HepG2 (cell line): ENCODE measurements around the gene KCND1. TPM values are rescaled to one million over a fixed set of nuclear protein-coding genes. Genes with fewer than 3 reads are reported as not detected.

Source experiments
- AFF4 ChIP-seq: sonication (generic); formaldehyde crosslinking; IDR thresholded peaks from 2 replicates; pipeline ENCODE4 v1.4.0; 2020; ENCODE audit warnings: missing genetic modification reagents
- GTF3A ChIP-seq: sonication (generic); formaldehyde crosslinking; conservative IDR thresholded peaks from 2 replicates; pipeline ENCODE4 v1.4.0; 2020; ENCODE audit warnings: mild to moderate bottlenecking, missing genetic modification reagents
- HNRNPLL ChIP-seq: fragments of 200-400 bp; formaldehyde crosslinking; IDR thresholded peaks from 2 replicates; pipeline ENCODE4 v1.6.1; 2017; ENCODE audit warnings: mild to moderate bottlenecking, low read depth, low read length; ENCODE audit not compliant: poor library complexity, severe bottlenecking
- HOXA7 ChIP-seq: sonication (generic); formaldehyde crosslinking; IDR thresholded peaks from 2 replicates; pipeline ENCODE4 v1.8.1; 2022; ENCODE audit warnings: mild to moderate bottlenecking, missing genetic modification reagents, moderate library complexity
- JUNB ChIP-seq: sonication (generic); formaldehyde crosslinking; IDR thresholded peaks from 2 replicates; pipeline ENCODE4 v1.8.0; 2022; ENCODE audit warnings: missing genetic modification reagents, mild to moderate bottlenecking, borderline replicate concordance
- RARA ChIP-seq: IDR thresholded peaks from 2 replicates; pipeline ENCODE4 v1.6.1; 2016; ENCODE audit warnings: missing genetic modification reagents, missing compliant biosample characterization
- REPIN1 ChIP-seq: sonication (generic); formaldehyde crosslinking; IDR thresholded peaks from 2 replicates; pipeline ENCODE4 v1.8.0; 2022; ENCODE audit warnings: missing genetic modification reagents, low read depth, mild to moderate bottlenecking, borderline replicate concordance
- THAP11 ChIP-seq: IDR thresholded peaks from 2 replicates; pipeline ENCODE4 v1.6.1; 2016; ENCODE audit warnings: missing biosample characterization, missing genetic modification reagents
- THAP7 ChIP-seq: sonication (generic); formaldehyde crosslinking; IDR thresholded peaks from 2 replicates; pipeline ENCODE4 v1.8.1; 2023; ENCODE audit warnings: mild to moderate bottlenecking, missing genetic modification reagents
- ZNF232 ChIP-seq: sonication (generic); formaldehyde crosslinking; IDR thresholded peaks from 2 replicates; pipeline ENCODE4 v1.4.0; 2020; ENCODE audit warnings: missing genetic modification reagents, borderline replicate concordance
- ZNF354B ChIP-seq: sonication (generic); formaldehyde crosslinking; IDR thresholded peaks from 2 replicates; pipeline ENCODE4 v1.8.0; 2022; ENCODE audit warnings: mild to moderate bottlenecking, missing genetic modification reagents
- ZNF589 ChIP-seq: sonication (generic); formaldehyde crosslinking; conservative IDR thresholded peaks from 2 replicates; pipeline ENCODE4 v1.8.0; 2022; ENCODE audit warnings: mild to moderate bottlenecking, moderate library complexity, missing genetic modification reagents
- ZNF629 ChIP-seq: sonication (generic); formaldehyde crosslinking; conservative IDR thresholded peaks from 2 replicates; pipeline ENCODE4 v1.5.0; 2020; ENCODE audit warnings: missing genetic modification reagents
- ZNF652 ChIP-seq: IDR thresholded peaks from 2 replicates; pipeline ENCODE4 v1.6.1; 2016; ENCODE audit warnings: low read depth, borderline replicate concordance
- ZNF720 ChIP-seq: sonication (generic); formaldehyde crosslinking; IDR thresholded peaks from 2 replicates; pipeline ENCODE4 v1.4.0; 2020; ENCODE audit warnings: missing genetic modification reagents
- polyA plus RNA-seq, 8 experiments: library from polyadenylated mRNA; depleted of rRNA in 3 of 8; stranded (reverse) in 7 of 8; unstranded in 1 of 8; fragments of >200 nt; fragmentation: Illumina TruSeq in 4 of 8; extraction: Trizol in 4 of 8; gene quantifications; 2 replicates each; pipeline versions ENCODE4 v1.2.1 to v1.2.3, GENCODE V29; 2011 to 2016; ENCODE audit warnings: low read depth in 4 of 8, missing spikeins in 1 of 8, mixed read lengths in 1 of 8; ENCODE audit not compliant: insufficient read depth in 1 of 8
- total RNA-seq, 5 experiments: library from RNA; depleted of rRNA; stranded (reverse); fragments of >200 nt; fragmentation: Illumina TruSeq; extraction: Trizol; gene quantifications; 2 replicates each; pipeline ENCODE4 v1.2.3, GENCODE V29; 2016; ENCODE audit warnings: low read depth in 1 of 5
- TF ChIP-seq, protein P1 (sequence below): sonication (generic); formaldehyde crosslinking; IDR thresholded peaks from 2 replicates; pipeline ENCODE4; 2020; ENCODE audit warnings: missing genetic modification reagents, mild to moderate bottlenecking, borderline replicate concordance
- TF ChIP-seq, protein P2 (sequence below): sonication (generic); formaldehyde crosslinking; IDR thresholded peaks from 2 replicates; pipeline ENCODE4 v1.4.0; 2020; ENCODE audit warnings: missing genetic modification reagents
- TF ChIP-seq, protein P3 (sequence below): sonication (generic); formaldehyde crosslinking; IDR thresholded peaks from 2 replicates; pipeline ENCODE4 v1.4.0; 2020; ENCODE audit warnings: missing genetic modification reagents

KCND1 gene
- total and polyA plus RNA-seq, 2 of the 13 experiments (the other 11 are each of a cell fraction or from before 2014, with no cell fraction given) = 0.07 to 0.30 TPM

DNA sequence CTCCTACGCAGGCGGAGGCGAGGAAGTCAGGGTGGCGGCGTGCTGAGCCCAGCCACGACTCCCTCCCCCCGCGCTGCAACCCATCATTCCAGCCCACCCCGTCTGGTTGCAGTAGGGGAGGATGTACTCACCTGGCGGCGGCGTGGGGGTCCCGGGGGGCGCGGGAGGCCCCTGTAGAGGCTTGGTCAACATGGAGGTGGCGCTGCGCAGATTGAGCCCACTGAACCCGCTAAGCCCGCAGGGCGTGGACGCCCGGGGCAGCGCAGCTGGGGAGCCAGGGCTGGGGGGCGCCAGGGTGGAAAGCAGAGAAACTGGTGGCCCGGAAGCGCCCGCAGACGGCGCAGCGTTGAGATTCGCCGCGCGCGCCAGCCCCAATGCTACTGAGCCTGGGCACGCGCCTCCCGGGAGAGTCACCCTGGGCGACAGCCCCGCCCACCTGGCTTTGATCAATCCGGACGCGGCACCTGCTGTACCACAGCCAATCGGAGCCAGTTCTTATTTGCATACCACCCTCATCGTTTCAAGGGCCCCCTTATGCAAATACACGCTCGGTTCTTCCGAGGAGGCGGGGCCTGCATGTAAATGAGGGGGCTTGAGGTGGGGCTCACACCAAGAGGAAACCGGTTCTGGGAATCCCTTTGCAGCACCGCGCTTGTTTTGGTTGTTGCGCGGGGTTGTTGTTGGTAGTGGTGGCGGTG, 52.9 kb downstream of the KCND1 start, which contains the start of gene PIM2 (continued):
- TF ChIP-seq, protein P1, sequence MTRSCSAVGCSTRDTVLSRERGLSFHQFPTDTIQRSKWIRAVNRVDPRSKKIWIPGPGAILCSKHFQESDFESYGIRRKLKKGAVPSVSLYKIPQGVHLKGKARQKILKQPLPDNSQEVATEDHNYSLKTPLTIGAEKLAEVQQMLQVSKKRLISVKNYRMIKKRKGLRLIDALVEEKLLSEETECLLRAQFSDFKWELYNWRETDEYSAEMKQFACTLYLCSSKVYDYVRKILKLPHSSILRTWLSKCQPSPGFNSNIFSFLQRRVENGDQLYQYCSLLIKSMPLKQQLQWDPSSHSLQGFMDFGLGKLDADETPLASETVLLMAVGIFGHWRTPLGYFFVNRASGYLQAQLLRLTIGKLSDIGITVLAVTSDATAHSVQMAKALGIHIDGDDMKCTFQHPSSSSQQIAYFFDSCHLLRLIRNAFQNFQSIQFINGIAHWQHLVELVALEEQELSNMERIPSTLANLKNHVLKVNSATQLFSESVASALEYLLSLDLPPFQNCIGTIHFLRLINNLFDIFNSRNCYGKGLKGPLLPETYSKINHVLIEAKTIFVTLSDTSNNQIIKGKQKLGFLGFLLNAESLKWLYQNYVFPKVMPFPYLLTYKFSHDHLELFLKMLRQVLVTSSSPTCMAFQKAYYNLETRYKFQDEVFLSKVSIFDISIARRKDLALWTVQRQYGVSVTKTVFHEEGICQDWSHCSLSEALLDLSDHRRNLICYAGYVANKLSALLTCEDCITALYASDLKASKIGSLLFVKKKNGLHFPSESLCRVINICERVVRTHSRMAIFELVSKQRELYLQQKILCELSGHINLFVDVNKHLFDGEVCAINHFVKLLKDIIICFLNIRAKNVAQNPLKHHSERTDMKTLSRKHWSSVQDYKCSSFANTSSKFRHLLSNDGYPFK (CRISPR knock-in tag) = no peak
- TF ChIP-seq ZNF232 (CRISPR knock-in tag) (no peak), HOXA7 (CRISPR knock-in tag) (no peak), RARA (no peak; the same call in 1 of the 2 replicates), THAP7 (no peak), ZNF354B (CRISPR knock-in tag) (no peak), ZNF652 (CRISPR knock-in tag) (no peak), REPIN1 (CRISPR knock-in tag) (no peak), THAP11 (CRISPR knock-in tag) (no peak), ZNF629 (CRISPR knock-in tag) (no peak), ZNF589 (CRISPR knock-in tag) (no peak), ZNF720 (CRISPR knock-in tag) (no peak), JUNB (CRISPR knock-in tag) (no peak), HNRNPLL (peak; percentile 83), GTF3A (no peak), AFF4 (CRISPR knock-in tag) (no peak)
- TF ChIP-seq, protein P2, sequence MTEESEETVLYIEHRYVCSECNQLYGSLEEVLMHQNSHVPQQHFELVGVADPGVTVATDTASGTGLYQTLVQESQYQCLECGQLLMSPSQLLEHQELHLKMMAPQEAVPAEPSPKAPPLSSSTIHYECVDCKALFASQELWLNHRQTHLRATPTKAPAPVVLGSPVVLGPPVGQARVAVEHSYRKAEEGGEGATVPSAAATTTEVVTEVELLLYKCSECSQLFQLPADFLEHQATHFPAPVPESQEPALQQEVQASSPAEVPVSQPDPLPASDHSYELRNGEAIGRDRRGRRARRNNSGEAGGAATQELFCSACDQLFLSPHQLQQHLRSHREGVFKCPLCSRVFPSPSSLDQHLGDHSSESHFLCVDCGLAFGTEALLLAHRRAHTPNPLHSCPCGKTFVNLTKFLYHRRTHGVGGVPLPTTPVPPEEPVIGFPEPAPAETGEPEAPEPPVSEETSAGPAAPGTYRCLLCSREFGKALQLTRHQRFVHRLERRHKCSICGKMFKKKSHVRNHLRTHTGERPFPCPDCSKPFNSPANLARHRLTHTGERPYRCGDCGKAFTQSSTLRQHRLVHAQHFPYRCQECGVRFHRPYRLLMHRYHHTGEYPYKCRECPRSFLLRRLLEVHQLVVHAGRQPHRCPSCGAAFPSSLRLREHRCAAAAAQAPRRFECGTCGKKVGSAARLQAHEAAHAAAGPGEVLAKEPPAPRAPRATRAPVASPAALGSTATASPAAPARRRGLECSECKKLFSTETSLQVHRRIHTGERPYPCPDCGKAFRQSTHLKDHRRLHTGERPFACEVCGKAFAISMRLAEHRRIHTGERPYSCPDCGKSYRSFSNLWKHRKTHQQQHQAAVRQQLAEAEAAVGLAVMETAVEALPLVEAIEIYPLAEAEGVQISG (CRISPR knock-in tag) = no peak
- TF ChIP-seq, protein P3, sequence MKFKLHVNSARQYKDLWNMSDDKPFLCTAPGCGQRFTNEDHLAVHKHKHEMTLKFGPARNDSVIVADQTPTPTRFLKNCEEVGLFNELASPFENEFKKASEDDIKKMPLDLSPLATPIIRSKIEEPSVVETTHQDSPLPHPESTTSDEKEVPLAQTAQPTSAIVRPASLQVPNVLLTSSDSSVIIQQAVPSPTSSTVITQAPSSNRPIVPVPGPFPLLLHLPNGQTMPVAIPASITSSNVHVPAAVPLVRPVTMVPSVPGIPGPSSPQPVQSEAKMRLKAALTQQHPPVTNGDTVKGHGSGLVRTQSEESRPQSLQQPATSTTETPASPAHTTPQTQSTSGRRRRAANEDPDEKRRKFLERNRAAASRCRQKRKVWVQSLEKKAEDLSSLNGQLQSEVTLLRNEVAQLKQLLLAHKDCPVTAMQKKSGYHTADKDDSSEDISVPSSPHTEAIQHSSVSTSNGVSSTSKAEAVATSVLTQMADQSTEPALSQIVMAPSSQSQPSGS (CRISPR knock-in tag) = no peak
